Measurements from ENCODE around the gene ESRRB.

The ESRRB gene

GRCh38 chr14:76541594-76542219 lies 165.8 kb downstream of the ESRRB start:
- no peak for DNase-seq (ENCODE audit: low read depth)

- DNase-seq (ENCODE audit: low read depth), result no peak
Measured at GRCh38 chr14:76546426-76547221, 170.7 kb downstream of the ESRRB start.

- no peak for DNase-seq (ENCODE audit: low read depth)
Measured at GRCh38 chr14:76547831-76548230, 171.9 kb downstream of the ESRRB start.

GRCh38 chr14:76550534-76550933 lies 174.6 kb downstream of the ESRRB start:
- no peak for DNase-seq (ENCODE audit: low read depth)

GRCh38 chr14:76551116-76551515 lies 175.2 kb downstream of the ESRRB start:
- no peak for DNase-seq (ENCODE audit: low read depth)
